Measurements from ENCODE around the gene XPO1.

The XPO1 gene

GRCh38 chr2:61436092-61436491 is 102.1 kb downstream of the XPO1 start:
- Histone ChIP-seq H3K27me3 (replicated peaks; ENCODE audit: control insufficient read depth, insufficient read depth, low read length) (no peaks in the 10 kb centered on the region), H3K36me3 (ENCODE audit: control insufficient read depth, insufficient read depth, low read length) (no peaks in the 10 kb centered on the region; the same call in none of the 2 replicates), H3K4me3 (replicated peaks; ENCODE audit: low read depth, low read length) (no peak overlapping the region)
- no peak for TF ChIP-seq CTCF (IDR thresholded peaks at IDR 0.05; ENCODE audit: insufficient read depth, low read length, poor library complexity, severe bottlenecking)
- DNase-seq (ENCODE audit: extremely low read depth, insufficient read length): no peak

- no peak for TF ChIP-seq CTCF (IDR thresholded peaks at IDR 0.05; ENCODE audit: insufficient read depth, low read length, poor library complexity, severe bottlenecking)
- no peak overlapping the region for H3K4me3 ChIP-seq (replicated peaks; ENCODE audit: low read depth, low read length)
- H3K36me3 ChIP-seq (ENCODE audit: control insufficient read depth, insufficient read depth, low read length): no peaks in the 10 kb centered on the region; the same call in none of the 2 replicates
- no peak for DNase-seq (ENCODE audit: extremely low read depth, insufficient read length)
- H3K27me3 ChIP-seq (replicated peaks; ENCODE audit: control insufficient read depth, insufficient read depth, low read length): no peaks in the 10 kb centered on the region
Measured at GRCh38 chr2:61435291-61435690, 102.9 kb downstream of the XPO1 start.

- Histone ChIP-seq H3K27me3 (replicated peaks; ENCODE audit: control insufficient read depth, insufficient read depth, low read length) (no peaks in the 10 kb centered on the region), H3K4me3 (replicated peaks; ENCODE audit: low read depth, low read length) (no peak overlapping the region), H3K36me3 (ENCODE audit: control insufficient read depth, insufficient read depth, low read length) (no peaks in the 10 kb centered on the region; the same call in 1 of the 2 replicates)
- no peak for DNase-seq (ENCODE audit: extremely low read depth, insufficient read length)
- no peak for TF ChIP-seq CTCF (IDR thresholded peaks at IDR 0.05; ENCODE audit: insufficient read depth, low read length, poor library complexity, severe bottlenecking)
Measured at GRCh38 chr2:61434314-61434713, 103.8 kb downstream of the XPO1 start.

GRCh38 chr2:61433606-61434005 is 104.5 kb downstream of the XPO1 start:
- Histone ChIP-seq H3K27me3 (replicated peaks; ENCODE audit: control insufficient read depth, insufficient read depth, low read length) (no peaks in the 10 kb centered on the region), H3K36me3 (ENCODE audit: control insufficient read depth, insufficient read depth, low read length) (no peaks in the 10 kb centered on the region), H3K4me3 (replicated peaks; ENCODE audit: low read depth, low read length) (no peak overlapping the region)
- no peak for DNase-seq (ENCODE audit: extremely low read depth, insufficient read length)
- peak; percentile 16 for TF ChIP-seq CTCF (IDR thresholded peaks at IDR 0.05; ENCODE audit: insufficient read depth, low read length, poor library complexity, severe bottlenecking)

- Histone ChIP-seq H3K27me3 (replicated peaks; ENCODE audit: control insufficient read depth, insufficient read depth, low read length) (no peaks in the 10 kb centered on the region), H3K36me3 (ENCODE audit: control insufficient read depth, insufficient read depth, low read length) (no peaks in the 10 kb centered on the region), H3K4me3 (replicated peaks; ENCODE audit: low read depth, low read length) (no peak overlapping the region)
- TF ChIP-seq CTCF (IDR thresholded peaks at IDR 0.05; ENCODE audit: insufficient read depth, low read length, poor library complexity, severe bottlenecking): no peak
- DNase-seq (ENCODE audit: extremely low read depth, insufficient read length): no peak
Measured at GRCh38 chr2:61432990-61433389, 105.2 kb downstream of the XPO1 start.

- Histone ChIP-seq H3K36me3 (ENCODE audit: control insufficient read depth, insufficient read depth, low read length) (no peaks in the 10 kb centered on the region), H3K4me3 (replicated peaks; ENCODE audit: low read depth, low read length) (no peak overlapping the region), H3K27me3 (replicated peaks; ENCODE audit: control insufficient read depth, insufficient read depth, low read length) (no peaks in the 10 kb centered on the region)
- no peak for DNase-seq (ENCODE audit: extremely low read depth, insufficient read length)
- no peak for TF ChIP-seq CTCF (IDR thresholded peaks at IDR 0.05; ENCODE audit: insufficient read depth, low read length, poor library complexity, severe bottlenecking)
Measured at GRCh38 chr2:61431345-61431744, 106.8 kb downstream of the XPO1 start.
